GM18498 (cell line): ENCODE data around the gene ZNF471.

Experiments
- ATAC-seq: cut with Tn5 transposase; IDR thresholded peaks from one replicate; pipeline ENCODE4 v1.9.1; 2021; ENCODE audit warnings: mild to moderate bottlenecking, moderate library complexity; ENCODE audit not compliant: unreplicated experiment

The ZNF471 gene

DNA sequence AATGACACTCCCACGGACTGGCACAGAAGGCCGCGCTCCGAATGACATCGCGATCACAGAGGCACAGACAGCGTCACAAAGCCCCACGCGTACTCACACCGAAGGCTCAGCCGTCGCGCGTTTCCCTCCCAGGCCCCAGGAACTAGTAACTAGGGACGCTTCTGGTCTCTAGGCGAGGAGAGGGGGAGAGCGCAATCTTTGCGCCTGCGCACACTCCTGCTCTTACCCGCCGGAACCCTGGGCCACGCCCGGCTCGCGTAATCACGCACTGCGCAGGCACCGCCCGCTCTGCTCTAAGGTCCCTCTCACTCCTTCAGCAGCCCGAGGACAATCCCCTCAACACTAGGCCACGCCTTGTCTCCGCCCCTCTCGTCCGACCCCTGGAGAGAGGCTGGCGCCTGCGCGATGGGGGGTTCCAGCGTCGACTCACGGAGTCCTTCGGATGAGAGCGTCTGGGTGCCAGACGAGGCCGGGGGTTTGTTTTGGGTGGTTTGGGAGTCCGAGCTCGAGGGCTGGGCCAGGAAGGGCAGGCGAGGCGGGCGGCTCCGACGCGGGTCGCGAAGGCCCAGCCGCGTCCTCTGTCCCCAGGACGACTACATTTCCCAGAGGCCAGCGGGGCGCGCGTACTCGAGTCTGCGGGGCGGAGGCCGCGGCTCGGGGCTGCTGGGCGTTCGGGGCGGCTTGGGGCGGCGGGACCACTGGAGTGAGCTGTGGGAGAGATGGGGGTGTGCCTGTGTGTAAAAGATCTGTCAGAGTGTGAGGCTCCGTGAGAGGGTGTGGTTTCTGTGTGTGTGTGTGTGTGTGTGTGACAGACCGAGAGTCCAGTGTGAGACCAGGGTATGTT lies at the start of gene ZNF471:
Gene ZNF471 (plus strand): TSS at position 410 of the 844 bp plus-strand sequence. CDS start 3,717 bp downstream, outside the sequence.
- no peak for ATAC-seq

DNA sequence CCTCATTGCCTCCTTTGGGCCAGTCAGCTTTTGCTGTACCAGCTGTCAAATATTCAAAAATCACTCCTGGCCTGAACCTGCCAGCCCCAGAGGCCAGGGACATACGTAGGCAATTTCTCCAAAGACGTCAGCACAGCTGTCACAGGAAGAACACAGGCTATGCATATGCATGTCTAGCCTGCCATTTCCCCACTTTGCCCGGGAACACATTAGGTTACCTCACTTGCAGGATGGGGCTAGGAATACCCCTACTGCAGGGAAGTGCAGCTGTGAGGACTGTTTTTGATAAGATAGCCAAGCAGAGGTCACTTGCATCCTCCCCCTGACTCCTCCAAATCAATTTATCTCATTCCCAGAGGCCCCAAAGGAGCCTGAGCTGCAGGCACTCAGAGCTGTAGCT lies 33.3 kb upstream of the ZNF471 start:
- ATAC-seq = no peak

DNA sequence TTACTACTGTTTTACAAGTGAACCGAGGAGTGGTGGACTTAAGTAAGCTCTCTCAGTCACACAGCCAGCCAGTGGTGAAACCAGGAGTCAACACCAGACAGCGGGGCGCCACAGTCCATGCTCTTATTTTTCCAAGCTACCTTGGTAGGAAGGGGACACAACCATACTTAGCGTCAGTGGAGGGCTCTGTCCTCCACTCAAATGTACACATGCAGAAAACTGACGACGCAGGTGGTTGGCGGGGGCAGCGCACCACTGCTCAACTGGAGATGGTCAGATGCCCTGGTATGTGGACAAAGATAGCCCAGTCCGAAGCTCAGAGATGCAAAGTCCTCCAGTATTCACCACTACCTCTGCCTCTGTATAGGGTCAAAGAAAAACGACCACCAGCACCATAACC lies 31.6 kb upstream of the ZNF471 start:
- ATAC-seq = no peak

DNA sequence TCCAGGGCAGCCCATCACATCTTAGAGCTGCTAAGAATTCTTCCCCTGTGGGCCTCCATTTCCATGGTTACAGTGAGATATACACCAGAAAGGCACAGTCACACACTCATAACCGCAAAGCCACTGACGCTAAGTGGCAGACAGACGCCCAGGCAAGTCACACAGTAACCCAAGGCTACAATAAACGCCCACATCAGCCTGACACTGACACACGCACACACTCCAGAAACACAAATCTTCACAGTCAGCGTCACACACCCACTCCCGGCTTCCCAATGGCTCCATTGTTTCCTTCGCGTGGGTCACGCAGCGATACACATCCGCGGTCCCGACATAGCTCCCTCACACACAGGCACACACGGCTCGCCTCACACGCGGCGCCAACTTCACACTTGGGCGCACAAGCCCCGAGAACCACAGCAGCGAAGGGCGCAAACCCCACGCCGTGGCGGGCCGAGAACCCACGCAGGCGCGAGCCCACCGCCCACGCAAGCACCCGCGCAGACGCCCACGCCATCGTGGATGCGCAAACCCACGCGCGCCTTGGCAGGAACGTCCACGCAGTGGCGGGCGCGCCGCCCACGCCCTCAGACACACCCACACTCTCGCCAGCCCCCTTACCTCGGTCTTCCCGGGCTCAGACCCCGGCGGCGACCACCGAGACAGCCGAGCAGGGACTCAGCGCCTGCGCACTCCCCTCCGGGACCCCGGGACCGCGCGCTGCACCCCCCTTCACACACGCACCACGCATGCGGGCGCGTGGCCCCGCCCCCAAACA lies 30.8 kb upstream of the ZNF471 start, which contains the start of gene ZNF667:
Gene ZNF667 (minus strand): TSS at position 695 of the 778 bp plus-strand sequence. CDS start 14,975 bp downstream, outside the sequence.
- no peak for ATAC-seq

DNA sequence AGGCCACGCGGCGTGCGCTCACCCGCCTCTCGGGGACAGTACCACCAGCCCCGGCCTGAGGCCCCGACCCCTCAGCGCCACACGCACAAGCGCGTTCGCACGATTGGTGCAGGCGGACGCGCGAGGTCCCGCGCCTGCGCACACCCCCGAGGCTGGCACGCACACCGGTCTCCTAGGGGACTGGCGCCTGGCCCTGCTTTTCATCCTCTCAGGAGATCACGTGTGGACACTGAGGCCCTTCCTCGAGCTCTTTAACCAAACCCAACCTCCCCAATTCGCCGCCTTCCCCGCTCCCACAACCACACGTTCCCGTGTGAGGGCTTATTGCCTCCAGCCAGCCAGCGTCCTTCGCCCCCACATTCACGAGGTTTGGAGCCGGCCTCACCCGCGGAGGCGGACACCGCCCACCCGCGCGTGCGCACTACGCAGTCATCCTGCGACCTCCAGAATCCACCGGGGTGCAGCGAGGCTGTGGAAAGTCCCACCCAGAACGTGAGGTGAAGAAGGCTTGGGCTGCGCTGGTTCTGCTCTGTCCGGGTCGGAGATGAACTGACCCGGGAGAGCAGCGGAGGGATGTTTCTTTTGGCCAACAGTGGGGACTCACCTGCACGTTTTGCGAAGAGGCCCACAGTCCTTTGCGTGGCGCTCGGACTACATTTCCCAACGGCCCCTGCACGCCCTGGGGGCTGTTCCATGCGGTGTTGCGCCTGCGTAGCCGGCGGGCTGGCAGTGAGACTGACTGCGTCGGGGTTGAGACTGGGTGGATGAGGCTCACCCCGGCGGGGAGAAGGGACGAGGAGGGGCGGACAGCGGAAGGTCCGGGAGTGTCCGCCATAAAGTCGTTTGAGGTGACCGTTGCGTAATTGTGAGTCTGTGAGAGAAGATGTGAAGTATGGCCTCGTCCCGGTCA lies 30.0 kb upstream of the ZNF471 start:
- no peak for ATAC-seq

DNA sequence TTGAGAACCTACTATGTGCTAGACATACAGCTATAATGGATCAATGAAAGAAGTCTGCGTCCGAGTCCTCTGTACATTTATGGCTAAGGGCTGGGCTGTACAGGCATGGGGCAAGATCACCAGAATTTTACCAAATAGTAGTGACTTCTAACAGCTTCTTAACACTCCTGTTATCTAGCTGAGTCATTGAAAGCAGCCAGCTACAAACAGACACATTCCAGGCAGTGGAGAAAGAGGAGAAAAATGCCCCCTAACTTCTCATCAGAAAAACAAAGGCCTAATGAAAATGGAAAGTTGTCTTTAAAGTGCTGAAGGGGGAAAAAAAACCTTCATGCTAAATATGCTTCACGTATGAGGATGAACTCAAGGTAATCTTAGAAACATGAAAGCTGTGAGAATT lies 16.3 kb upstream of the ZNF471 start:
- ATAC-seq = no peak

DNA sequence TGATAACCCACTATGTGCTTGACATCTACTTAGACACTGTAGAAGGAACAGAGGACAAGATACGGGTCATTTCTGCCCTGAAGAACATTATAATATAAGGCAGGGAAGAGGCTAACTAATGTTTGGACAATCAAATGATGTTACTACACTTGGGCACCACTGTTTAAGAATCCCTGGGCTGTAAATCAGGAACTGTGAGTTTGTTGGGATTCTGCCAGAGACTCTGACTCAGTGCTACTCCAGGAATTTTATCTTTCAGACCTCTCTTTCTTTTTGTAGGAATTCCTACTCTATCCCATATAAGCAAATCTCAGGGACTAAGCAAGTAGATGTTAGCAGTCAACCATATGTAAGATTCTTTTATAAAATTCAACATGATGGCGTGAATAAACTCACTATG lies 3.1 kb upstream of the ZNF471 start:
- no peak for ATAC-seq

DNA sequence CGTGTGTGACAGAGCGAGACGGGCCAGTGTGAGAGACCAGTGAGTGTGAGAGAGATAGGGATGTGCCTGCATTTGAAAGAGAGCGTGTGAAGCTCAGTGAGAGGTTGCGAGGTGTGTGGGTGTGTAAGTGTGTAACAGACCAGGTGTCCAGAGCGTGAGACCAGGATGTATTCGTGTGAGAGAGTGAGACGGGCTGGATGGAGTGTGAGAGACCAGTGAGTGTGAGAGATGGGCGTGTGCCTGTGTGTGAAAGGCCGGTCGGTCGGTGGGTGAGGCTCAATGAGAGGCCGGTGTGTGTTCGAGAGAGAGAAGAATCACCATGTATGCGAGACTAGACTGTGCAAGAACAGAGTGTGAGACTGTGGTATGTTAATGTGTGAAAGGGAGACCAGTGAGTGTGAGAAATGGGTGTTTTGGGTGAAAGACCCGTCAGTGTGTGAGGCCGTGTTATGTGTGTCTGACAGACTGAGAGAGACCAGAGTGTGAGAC lies 679 bp downstream of the ZNF471 start:
- no peak for ATAC-seq

DNA sequence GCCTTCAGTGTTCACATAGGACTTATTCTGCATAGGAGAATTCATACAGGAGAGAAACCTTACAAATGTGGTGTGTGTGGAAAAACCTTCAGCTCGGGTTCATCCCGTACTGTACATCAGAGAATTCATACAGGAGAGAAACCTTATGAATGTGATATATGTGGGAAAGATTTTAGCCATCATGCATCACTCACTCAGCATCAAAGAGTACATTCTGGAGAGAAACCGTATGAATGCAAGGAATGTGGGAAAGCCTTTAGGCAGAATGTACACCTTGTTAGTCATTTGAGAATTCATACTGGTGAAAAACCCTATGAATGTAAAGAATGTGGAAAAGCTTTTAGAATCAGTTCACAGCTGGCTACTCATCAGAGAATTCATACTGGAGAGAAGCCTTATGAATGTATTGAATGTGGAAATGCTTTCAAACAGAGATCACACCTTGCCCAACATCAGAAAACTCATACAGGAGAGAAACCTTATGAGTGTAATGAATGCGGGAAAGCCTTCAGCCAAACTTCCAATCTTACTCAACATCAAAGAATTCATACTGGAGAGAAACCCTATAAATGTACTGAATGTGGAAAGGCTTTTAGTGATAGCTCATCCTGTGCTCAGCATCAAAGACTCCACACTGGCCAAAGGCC lies 17.7 kb downstream of the ZNF471 start:
- no peak for ATAC-seq

DNA sequence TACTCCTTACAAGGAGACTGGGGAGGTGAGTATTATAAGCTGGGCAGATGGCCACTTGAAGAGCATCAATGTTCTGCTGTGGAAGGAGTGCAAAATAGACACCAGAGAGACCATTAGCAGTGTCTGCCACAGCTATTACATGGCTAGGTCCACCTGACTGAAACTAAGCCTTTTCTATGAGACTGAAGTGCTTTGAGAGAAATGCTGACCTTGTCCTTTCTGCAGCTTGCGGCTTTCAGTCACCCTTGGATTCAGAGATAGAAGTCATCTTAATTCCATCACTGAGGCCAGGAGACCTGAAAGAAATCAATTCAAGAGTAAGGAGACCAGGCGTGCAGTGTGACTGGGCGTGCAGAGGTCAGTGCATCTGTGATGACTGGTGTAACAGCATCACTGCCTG lies 29.8 kb downstream of the ZNF471 start:
- ATAC-seq = no peak

DNA sequence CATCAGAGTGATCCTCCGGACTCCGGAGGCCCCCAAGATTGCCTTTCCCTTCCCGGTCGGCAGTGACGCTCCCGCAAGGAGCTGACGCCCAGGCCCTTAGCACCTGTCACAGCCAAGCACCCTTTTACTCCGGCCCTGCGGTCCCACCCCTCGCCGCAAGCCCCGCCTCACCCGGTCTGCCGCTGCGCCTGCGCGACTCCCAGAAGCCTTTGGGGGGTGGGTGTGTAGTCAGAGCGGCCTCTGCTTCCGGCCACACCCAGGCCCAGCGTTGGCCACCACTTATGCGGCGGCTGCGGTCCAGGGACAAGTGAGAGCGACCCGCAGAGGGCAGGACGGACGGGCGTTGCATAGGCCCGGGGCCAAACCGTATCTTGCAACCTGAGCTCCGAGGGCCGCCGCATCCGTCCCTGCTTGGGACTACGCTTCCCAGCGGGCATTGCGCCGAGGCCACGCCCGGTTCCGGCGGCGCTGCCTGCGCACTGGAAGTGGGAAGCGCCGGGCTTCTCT lies 30.7 kb downstream of the ZNF471 start:
- no peak for ATAC-seq

DNA sequence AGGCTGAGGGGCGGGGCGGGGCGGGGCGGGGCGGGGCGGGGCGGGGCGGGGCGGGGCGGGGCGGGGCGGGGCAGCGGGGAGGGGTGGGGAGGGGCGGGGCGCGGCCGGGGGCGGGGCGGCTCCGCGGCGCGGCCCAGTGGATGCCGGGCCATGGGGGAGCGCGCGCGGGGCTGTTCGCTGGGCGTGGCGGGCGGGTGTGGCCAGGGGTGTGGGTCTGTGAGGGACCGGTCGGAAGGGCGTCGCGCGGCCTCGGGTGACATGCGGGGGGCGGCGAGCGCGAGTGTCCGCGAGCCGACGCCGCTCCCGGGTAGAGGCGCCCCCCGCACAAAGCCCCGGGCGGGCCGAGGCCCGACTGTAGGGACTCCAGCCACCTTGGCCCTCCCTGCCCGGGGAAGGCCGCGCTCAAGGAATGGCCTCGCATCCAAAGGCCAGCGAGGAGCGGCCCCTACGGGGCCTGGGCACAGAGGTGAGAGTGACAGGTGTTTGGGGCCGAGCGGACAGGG lies 31.2 kb downstream of the ZNF471 start, which contains the start of gene ZFP28:
Gene ZFP28 (plus strand): TSS at position 188 of the 503 bp plus-strand sequence. CDS start 71 bp downstream, at position 259.
- no peak for ATAC-seq

DNA sequence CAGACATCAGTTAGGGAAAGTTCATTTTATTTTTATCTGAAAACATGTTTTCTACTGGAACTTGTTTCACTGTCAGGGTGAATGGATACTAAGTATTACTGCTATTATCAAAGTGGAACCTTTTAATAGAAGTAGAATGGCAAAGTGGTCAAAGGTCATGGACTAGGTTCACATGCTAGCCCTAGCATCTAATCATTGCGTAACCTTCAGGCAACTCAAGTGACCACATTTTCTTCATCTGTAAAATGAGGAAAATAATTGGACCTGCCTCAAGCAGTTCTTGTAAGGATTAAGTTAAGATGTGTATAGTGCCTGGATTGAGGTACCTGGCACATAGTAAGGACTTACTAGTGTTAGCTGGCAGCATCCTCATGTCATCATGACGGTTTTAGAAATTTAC lies 36.1 kb downstream of the ZNF471 start:
- no peak for ATAC-seq

DNA sequence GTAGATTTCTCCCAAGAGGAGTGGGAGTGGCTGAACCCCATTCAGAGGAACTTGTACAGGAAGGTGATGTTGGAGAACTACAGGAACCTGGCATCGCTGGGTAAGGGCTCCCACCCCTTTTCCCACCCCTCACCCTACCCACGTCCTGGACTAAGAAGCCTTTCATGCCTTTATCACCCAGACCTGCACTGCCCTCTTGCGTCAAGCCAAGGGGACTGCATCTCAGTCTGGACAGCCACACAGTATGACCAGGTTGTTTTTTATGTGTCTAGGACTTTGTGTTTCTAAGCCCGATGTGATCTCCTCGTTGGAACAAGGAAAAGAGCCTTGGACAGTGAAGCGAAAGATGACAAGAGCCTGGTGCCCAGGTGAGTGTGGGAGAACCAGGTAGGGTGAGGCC lies 39.9 kb downstream of the ZNF471 start:
- no peak for ATAC-seq

DNA sequence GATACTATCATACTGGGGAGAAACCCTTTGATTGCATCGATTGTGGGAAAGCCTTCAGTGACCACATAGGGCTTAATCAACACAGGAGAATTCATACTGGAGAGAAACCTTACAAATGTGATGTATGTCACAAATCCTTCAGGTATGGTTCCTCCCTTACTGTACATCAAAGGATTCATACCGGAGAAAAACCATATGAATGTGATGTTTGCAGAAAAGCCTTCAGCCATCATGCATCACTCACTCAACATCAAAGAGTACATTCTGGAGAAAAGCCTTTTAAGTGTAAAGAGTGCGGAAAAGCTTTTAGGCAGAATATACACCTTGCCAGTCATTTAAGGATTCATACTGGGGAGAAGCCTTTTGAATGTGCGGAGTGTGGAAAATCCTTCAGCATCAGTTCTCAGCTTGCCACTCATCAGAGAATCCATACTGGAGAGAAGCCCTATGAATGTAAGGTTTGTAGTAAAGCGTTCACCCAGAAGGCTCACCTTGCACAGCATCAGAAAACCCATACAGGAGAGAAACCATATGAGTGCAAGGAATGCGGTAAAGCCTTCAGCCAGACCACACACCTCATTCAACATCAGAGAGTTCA lies 46.7 kb downstream of the ZNF471 start:
- ATAC-seq = no peak

DNA sequence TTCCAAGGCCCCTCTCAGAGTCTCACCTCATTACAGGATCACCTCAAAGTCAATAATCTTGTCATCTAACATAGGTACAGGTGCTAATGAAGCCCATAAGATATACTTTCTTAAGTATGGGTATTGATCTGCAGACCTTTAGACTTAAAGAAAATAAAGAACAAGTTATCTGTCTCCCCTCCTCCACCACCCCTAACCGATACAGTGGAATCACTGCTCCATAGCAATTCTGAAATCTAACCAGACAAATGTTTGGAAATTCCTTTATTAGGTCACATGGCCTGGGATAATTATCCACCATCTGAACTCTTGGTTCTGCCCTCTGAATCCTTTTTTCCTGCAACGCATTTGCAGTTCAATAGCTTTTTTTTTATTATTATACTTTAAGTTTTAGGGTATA lies 55.1 kb downstream of the ZNF471 start:
- no peak for ATAC-seq

DNA sequence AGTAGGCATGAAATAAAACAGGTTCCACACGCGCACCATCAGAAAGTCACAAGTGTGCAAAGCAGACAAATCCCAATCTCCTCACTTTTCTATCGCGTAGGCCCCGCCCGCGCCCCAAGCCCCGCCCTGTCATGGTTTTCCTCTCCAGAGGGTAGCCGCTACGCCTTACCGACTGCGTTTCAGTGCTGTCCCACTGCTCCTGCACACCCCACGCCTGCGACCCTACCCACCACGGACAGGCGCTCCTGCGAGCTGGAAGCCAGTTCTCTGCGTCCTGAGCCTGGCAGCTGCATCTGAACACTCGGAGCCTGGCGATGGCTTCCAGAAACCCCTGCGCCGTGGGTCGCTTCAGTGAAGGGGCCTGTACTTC lies 59.2 kb downstream of the ZNF471 start:
- peak; percentile 29 for ATAC-seq

DNA sequence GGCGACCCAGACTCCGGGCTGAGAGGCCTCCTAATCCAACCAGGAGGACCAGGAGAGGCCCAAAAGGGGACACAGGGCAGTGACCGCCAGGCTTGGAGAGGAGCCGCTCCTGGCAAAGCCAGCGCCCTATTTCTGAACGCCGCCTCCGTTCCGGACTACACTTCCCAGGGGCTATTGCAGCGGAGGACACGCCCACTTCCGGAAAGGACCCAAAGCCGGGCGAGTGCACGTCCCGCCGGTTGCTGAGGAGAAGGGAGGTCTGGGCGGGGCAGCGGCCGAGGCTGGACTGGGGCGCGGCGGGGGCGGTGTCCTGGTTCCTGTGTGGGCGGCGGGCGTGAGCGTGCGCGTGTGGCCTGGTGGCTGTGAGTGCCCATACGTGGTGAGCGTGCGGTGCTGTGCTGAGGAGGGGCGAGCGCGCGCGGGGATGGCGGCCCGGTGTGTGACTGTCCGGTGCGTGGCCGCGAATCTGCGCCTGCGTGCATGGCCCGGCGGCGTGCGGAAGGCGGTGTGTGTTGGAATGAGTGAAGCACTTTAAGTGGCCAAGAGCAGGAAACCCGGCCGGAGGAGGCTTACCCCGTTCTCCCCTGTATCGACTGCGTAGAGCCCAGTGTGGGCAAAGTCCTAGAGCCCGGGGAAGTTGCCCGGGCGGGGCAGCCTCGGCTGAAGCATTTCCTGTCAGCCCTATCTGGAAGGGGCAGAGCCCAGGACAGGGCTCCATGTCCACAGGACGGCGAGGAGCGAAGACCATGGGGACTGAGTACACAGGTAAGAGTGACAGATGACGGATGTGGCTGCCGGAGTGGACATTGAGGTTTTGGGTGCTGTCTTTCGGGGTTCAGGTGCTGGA lies 59.8 kb downstream of the ZNF471 start, which contains the start of gene ZNF470:
Gene ZNF470 (plus strand): TSS at position 195 of the 847 bp plus-strand sequence. CDS start 2,844 bp downstream, outside the sequence.
- peak; percentile 97 for ATAC-seq
